KG1 (cell line): ENCODE data around the gene GMPPA.
A peak's percentile ranks its signal among the peaks of the same experiment; 100 is the strongest.

Experiments used
- DNase-seq: peaks from one replicate; lab custom pipeline; 2025; lab: John Stamatoyannopoulos, UW

GMPPA gene

DNA sequence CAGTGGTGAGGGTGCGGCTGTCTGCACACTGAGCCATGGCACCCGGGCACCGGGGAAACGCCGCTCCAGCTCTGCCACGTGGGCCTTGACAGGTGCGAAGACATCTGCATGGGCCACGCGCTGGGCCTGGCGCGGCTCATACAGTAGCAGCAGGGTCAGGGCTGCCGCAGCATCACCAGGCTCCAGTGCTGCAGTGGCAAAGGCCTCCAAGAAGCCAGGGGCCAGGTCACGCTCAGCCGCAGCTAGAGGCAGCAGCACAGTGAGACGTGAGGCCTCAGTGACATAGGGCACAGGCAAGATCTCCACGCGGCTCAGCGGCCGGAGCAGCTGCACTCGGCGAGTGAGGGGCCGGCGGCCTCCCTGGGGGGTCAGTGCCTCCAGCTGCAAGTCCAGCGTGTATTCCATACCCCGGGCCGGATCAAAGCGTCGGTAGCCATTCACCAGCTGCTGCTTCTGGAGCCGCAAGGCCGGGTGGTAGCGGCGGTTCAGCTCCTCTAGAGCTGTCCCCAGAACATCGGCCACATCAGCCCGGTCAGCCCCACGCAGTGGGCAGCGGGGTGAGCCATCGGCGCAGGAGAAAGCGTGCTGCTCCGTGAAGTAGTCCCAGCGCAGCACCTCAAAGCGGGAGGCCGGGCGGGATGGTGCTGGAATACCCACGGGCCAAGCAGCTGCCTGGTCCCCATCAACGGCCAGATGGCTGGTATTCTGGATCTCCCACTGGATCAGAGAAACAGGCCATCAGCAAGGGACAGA lies 41.4 kb downstream of the GMPPA start:
- no peak for DNase-seq

DNA sequence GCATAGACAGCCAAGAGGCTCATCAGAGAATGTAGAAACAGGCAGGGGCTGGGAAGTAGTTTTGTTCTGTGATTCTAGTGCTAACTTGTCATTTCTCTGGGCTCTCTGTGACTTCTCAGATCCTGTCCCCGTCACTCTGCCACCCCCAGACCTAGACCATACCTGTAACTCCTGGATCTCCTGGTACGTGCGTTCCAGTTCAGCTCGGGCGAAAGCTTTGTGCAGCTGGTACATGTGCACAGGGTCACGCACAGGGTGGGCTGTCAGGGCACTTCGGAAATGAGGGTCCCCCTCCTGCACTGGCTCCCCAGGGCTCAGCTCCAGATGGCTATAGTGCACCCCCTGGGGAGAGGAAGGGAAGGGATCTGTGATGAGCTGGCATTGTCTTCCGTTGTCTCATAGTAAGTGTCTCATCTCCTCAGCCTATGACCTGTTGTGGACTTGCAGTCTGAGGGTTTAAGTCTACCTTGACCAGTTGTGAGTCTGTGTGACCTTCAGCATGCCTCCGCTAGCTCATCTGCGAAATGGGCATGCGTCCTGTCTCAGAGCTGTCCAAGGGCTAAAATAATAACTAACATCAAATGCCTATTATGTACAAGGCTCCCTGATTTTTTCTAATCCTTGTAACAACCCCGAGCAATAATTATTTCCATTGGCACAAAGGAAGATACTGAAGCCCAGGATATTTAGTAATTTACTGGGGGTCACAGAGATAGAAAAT lies 42.3 kb downstream of the GMPPA start:
- DNase-seq = no peak

GRCh38 chr2:219541611-219542180 lies 43.0 kb downstream of the GMPPA start:
- DNase-seq = peak; percentile 71

DNA sequence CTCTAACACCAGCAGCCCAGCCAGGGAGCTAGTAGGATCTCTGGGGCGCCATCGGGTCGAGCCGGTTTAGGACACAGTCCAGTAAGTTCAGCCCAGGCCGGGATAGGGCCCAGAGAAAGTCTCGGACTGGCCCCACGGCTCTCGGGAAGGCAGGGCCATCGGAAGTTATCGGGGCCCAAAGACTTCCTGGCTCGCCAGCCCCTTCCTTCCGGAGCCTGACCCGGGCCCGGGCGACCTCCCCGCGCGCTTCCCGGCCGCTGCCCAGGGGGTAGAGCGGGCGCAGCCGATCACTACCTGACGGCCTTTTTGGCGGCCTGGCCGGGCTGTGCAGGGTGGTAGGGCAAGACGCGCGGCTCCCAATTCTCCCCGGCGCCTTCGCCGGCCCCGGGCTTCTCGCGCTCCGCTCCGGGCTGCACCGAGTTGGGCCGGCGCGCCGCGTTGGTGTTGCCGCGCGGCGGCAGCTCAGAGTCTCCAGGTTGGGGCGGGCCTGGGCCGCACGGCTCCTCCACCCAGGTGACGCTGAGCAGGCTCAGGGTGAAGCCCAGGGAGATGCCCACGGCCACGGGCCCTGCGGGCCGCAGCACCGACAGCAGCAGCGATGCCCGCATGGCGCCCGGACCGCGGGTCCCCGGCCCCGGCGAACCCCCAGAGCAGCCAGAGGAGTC lies 44.4 kb downstream of the GMPPA start:
- no peak for DNase-seq

- DNase-seq = peak; percentile 58
Observed at GRCh38 chr2:219543596-219544358, 45.1 kb downstream of the GMPPA start, which contains the start of the genes CHPF and TMEM198. CHPF (minus strand) TSS chr2:219543809; CDS start chr2:219543538, 271 bp downstream. TMEM198 (plus strand) TSS chr2:219544028; CDS start chr2:219544728, 700 bp downstream.

- no peak for DNase-seq
Observed at GRCh38 chr2:219544567-219544966, 45.9 kb downstream of the GMPPA start.

DNA sequence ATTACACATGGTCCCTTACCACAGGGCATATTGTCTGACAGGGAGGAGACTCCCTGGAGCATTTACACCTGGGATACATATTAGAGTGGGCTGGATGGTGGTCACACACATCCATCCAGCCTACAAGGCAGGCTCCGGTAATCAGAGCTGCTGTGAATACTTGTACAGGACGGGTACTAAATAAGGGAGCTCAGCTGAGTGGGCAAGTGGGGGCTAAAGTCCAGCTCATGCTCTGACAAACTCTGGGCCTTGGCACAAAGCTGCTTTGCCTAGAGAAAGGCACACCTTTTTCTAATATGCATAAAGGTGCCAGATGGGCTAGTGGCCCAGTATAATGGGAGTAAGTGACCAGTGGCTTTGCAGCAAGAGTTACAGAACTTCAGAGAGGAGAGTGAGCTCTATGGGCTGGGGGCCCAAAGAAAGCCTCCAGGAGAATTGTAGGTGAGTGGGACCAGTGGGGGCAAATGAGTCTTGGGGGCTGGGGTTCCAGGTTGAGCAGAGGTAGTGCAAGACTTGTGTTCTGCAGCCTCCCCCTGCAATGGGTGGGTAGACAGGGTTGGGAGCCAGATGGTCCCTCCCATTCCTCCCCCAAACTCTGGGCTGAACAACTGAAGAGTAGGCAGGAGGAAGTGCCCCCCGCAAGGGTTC lies 46.7 kb downstream of the GMPPA start:
- DNase-seq = no peak

DNA sequence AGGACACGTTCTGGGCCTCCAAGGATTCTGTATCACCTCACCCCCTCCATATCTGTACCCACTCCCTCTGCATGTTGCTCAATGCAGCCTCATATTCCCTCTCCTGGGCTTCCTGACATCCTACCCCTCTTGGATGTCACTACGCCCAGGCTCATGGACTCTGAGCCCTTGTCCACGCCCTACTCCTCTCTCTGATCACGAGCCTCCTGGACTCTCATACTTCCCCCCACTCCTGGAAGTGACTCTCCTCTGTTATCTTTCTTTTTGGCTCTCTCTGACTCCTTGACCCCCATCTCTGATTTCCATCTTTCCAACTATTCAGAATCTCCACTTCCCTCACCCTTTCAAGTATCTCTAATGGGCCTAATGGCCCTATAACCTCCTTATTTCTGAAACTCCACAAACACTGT lies 47.3 kb downstream of the GMPPA start:
- DNase-seq = no peak

DNA sequence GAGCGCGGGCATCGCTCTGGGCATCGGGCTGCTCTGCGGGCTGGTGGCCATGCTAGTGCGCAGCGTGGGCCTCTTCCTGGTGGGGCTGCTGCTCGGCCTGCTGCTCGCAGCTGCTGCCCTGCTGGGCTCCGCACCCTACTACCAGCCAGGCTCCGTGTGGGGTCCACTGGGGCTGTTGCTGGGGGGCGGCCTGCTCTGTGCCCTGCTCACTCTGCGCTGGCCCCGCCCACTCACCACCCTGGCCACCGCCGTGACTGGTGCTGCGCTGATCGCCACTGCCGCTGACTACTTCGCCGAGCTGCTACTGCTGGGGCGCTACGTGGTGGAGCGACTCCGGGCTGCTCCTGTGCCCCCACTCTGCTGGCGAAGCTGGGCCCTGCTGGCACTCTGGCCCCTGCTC lies 48.9 kb downstream of the GMPPA start:
- no peak for DNase-seq

DNA sequence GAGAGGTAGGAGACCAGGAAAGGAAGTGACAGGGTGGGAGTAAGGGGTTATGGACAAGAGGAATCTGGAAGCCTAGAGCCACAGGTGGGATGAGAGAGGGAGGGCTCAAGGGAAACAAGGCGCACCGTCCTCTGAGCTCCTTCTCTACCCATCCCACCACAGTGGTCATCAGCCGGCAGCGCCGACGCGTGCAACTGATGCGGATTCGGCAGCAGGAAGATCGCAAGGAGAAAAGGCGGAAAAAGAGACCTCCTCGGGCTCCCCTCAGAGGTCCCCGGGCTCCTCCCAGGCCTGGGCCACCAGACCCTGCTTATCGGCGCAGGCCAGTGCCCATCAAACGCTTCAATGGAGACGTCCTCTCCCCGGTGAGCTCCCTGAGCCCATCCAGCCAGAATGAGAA lies 50.3 kb downstream of the GMPPA start:
- DNase-seq = no peak

DNA sequence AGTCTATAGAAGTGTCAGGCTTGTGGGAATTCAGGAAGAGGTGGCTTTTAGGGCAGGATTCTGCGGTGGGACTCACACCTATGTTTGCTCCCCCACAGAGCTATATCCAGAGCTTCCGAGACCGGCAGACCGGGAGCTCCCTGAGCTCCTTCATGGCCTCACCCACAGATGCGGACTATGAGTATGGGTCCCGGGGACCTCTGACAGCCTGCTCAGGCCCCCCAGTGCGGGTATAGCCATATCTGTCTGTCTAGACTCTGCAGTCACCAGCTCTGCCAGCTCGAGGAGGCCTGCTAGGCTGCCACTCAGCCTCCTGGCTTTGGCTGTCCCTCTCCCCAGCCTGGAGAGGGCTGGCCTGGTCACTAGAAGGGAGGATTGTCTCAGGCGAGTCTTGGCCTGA lies 50.9 kb downstream of the GMPPA start:
- DNase-seq = no peak

- no peak for DNase-seq
Observed at GRCh38 chr2:219551441-219552381, 53.0 kb downstream of the GMPPA start.

- no peak for DNase-seq
Observed at GRCh38 chr2:219552382-219553167, 53.9 kb downstream of the GMPPA start.

GRCh38 chr2:219553168-219553417 lies 54.4 kb downstream of the GMPPA start:
- no peak for DNase-seq

DNA sequence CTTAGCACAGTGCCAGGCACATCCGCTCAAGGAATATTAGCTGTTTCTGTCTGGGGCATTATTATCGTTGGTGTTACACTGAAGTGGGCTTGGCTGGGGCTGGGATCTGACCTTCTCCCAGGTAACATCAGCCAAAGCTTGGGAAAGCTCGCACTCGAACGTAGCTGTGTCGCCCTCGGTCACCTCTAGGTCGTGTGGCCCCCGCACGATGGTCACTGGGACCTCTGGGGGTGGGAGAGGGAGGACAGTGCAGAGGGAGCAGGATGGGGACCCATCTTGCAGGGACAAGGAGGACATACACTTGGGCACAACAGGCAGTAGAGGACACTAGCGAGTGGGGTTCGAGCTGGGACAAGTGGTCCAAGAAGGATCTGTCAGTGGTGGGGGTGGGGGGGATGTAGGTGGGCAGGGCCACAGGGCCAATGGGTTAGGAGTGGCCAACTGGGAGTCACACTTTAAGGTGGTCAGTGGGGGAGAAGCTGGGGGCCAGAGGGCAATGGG lies 54.8 kb downstream of the GMPPA start:
- DNase-seq = no peak

DNA sequence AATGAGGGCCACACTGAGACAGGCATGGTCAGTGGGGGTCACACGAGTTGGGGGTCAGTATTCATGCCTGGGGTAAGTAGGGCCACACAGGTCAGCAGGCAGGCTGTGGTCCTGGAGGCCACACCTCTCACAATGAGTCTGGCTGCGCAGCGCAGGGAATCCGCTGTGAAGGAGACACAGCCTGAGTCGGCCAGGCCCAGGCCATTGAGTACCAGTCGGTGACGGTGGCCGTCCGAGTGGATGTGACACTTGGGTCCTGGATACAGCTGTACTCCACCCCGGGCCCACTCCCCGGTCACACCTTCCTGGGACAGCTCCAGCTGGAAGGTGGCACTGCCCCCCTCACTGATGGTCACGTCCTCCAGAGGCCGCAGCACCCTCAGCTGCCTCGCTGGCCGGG lies 55.7 kb downstream of the GMPPA start:
- no peak for DNase-seq

GRCh38 chr2:219555956-219556355 lies 57.3 kb downstream of the GMPPA start:
- no peak for DNase-seq

DNA sequence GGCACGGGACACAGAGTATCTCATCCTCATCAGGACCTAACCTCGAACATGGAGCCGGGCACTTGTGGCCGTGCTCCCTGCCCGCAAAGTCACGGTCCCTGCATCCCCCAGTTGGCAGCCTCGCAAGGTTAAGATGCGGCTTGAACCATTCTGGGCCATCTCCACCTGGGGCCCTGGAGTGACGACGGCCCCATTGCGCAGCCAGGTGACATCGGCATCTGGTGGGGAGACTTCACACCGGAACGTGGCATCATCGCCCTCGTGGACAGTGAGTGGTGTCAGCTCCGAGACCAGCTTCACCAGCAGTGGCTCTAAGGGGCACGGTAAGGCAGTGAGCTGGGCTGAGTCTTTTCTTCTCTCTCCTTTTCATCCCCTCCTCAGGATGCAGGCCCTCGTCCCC lies 57.7 kb downstream of the GMPPA start:
- DNase-seq = no peak
